ENCODE measurements around the gene MFAP5. TPM values are rescaled to one million over a fixed set of nuclear protein-coding genes. Genes with fewer than 3 reads are reported as not detected.

Gene MFAP5
- total RNA-seq, 1 experiment from 2014 or later, result 0.26 TPM

- no peak for TF ChIP-seq CTCF (conservative IDR thresholded peaks at IDR 0.05)
- Histone ChIP-seq H3K4ac (ENCODE audit: low read depth, low read length) (no peak overlapping the region), H2AFZ (ENCODE audit: low read length) (no peak overlapping the region), H3K18ac (ENCODE audit: insufficient read length, low read depth, low read length) (no peak overlapping the region), H3K4me2 (ENCODE audit: insufficient read depth, insufficient read length, low read length) (no peak overlapping the region), H3K14ac (ENCODE audit: insufficient read depth, low read length) (no peak overlapping the region; the same call in 1 of the 2 replicates), H3K56ac (ENCODE audit: insufficient read length, low read depth, low read length) (no peak overlapping the region), H4K20me1 (ENCODE audit: control insufficient read depth, insufficient read depth, insufficient read length) (no peaks in the 10 kb centered on the region), H3K27ac (ENCODE audit: insufficient read length, low read depth, low read length) (no peak overlapping the region), H3K4me1 (ENCODE audit: insufficient read depth, low read length) (no peaks in the 10 kb centered on the region), H3K79me2 (ENCODE audit: insufficient read depth, low read length) (peaks cover 30% of the 10 kb centered on the region; the same call in 1 of the 2 replicates), H2BK120ac (ENCODE audit: low read depth, low read length, poor library complexity, severe bottlenecking) (no peak overlapping the region), H3K23ac (ENCODE audit: insufficient read length, low read depth, low read length) (no peak overlapping the region), H3K9ac (ENCODE audit: extremely low read depth, insufficient read length, low read length) (no peak overlapping the region), H3K23me2 (ENCODE audit: insufficient read length, low read depth, low read length, poor library complexity, severe bottlenecking) (no peaks in the 10 kb centered on the region), H2AK5ac (ENCODE audit: insufficient read length, low read length) (no peak overlapping the region), H2BK20ac (ENCODE audit: low read depth, low read length, poor library complexity, severe bottlenecking) (no peak overlapping the region), H3K79me1 (ENCODE audit: insufficient read depth, low read depth, low read length, poor library complexity, severe bottlenecking) (peaks cover 23% of the 10 kb centered on the region), H4K8ac (replicated peaks; ENCODE audit: insufficient read length, low read depth, low read length) (no peak overlapping the region), H4K5ac (ENCODE audit: insufficient read length, low read depth, low read length) (no peak overlapping the region), H3K9me3 (ENCODE audit: control insufficient read depth, low read depth, low read length) (no peaks in the 10 kb centered on the region), H3T11ph (ENCODE audit: low read length) (no peak overlapping the region), H4K91ac (ENCODE audit: insufficient read length, low read depth, low read length) (no peak overlapping the region), H3K27me3 (ENCODE audit: insufficient read depth, low read length) (no peaks in the 10 kb centered on the region), H2BK12ac (ENCODE audit: insufficient read length, low read depth, low read length) (no peak overlapping the region), H2BK15ac (ENCODE audit: low read depth, low read length) (no peak overlapping the region), H2BK5ac (ENCODE audit: insufficient read length, low read length) (no peak overlapping the region)
- WGBS (ENCODE audit: extremely low coverage, insufficient read length, low lambda C conversion rate), result no CpG with 5 or more reads among the region's 6 CpGs
- Mint-ChIP-seq H3K27me3 (ENCODE audit: low read depth) (no peaks in the 10 kb centered on the region), H3K36me3 (ENCODE audit: insufficient read depth in 1 of 3, low read depth in 3 of 3) (peaks cover 7 to 14% (median 13%) of the 10 kb centered on the region in 3 experiments; a peak in 6 of 7 replicates), H3K9me3 (no peaks in the 10 kb centered on the region), H3K4me3 (no peak overlapping the region), H3K27ac (peak overlapping the region in 1 of 3 experiments; percentile 31; a peak in 2 of 7 replicates), H3K4me1 (peaks cover 16 to 24% of the 10 kb centered on the region in 2 experiments; a peak in 3 of 4 replicates)
- DNase-seq, result no peak
Observed at GRCh38 chr12:8709124-8709830, 46.7 kb upstream of the MFAP5 start.
